Esophagus muscularis mucosa (tissue), 4 donors: ENCODE results near the gene BEST1.

Experiments used
- CTCF ChIP-seq, 3 experiments: fragments of 200-600 bp in 2 of 3; fragments of 450-650 bp in 1 of 3; sonication (generic) in 2 of 3; IDR thresholded peaks; one replicate each; pipeline ENCODE4 v1.5.1; 2017 to 2019; ENCODE audit warnings: antibody characterized with exemption in 3 of 3, mild to moderate bottlenecking in 2 of 3, moderate library complexity in 1 of 3
- EP300 ChIP-seq: sonication (generic); formaldehyde crosslinking; IDR thresholded peaks from one replicate; pipeline ENCODE4 v1.6.1; 2017; ENCODE audit warnings: antibody characterized with exemption
- POLR2A ChIP-seq: fragments of 450-650 bp; IDR thresholded peaks from one replicate; pipeline ENCODE4 v1.6.1; 2017; ENCODE audit warnings: antibody characterized with exemption, moderate library complexity, mild to moderate bottlenecking, low read depth
- POLR2AphosphoS5 ChIP-seq, 2 donors: sonication (generic); formaldehyde crosslinking; IDR thresholded peaks; one replicate each; pipeline ENCODE4 v1.6.1; 2017; ENCODE audit warnings: antibody characterized with exemption in 2 of 2

GRCh38 chr11:61913699-61914395 is 36.3 kb upstream of the BEST1 start:
- TF ChIP-seq CTCF (IDR thresholded peaks at IDR 0.05) (no peak), EP300 (no peak), POLR2A (no peak), POLR2AphosphoS5 (IDR thresholded peaks at IDR 0.05) (no peak)
